22Rv1 (cell line): ENCODE results near the gene KRT12.

Experiments
- H3K27ac ChIP-seq: fragments of 450-650 bp; 2 replicates; pipeline ENCODE4 v1.5.1; 2017
- ZFX ChIP-seq: fragments of 450-650 bp; IDR thresholded peaks from 2 replicates; pipeline ENCODE4 v1.6.1; 2017; ENCODE audit warnings: antibody characterized with exemption, borderline replicate concordance
- TF ChIP-seq, protein P1 (sequence below): fragments of 450-650 bp; IDR thresholded peaks from 2 replicates; pipeline ENCODE4 v1.5.1; 2017; ENCODE audit warnings: mild to moderate bottlenecking

KRT12 gene

GRCh38 chr17:40857535-40857934, 9.5 kb downstream of the KRT12 start:
- no peak overlapping the region for H3K27ac ChIP-seq
- TF ChIP-seq ZFX: no peak
- TF ChIP-seq, protein P1, sequence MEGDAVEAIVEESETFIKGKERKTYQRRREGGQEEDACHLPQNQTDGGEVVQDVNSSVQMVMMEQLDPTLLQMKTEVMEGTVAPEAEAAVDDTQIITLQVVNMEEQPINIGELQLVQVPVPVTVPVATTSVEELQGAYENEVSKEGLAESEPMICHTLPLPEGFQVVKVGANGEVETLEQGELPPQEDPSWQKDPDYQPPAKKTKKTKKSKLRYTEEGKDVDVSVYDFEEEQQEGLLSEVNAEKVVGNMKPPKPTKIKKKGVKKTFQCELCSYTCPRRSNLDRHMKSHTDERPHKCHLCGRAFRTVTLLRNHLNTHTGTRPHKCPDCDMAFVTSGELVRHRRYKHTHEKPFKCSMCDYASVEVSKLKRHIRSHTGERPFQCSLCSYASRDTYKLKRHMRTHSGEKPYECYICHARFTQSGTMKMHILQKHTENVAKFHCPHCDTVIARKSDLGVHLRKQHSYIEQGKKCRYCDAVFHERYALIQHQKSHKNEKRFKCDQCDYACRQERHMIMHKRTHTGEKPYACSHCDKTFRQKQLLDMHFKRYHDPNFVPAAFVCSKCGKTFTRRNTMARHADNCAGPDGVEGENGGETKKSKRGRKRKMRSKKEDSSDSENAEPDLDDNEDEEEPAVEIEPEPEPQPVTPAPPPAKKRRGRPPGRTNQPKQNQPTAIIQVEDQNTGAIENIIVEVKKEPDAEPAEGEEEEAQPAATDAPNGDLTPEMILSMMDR: no peak

GRCh38 chr17:40854175-40854814, 12.7 kb downstream of the KRT12 start:
- H3K27ac ChIP-seq: no peak overlapping the region
- no peak for TF ChIP-seq ZFX

- no peak overlapping the region for H3K27ac ChIP-seq
- TF ChIP-seq, protein P1: no peak
- TF ChIP-seq ZFX: no peak
Observed at GRCh38 chr17:40852364-40852763, 14.7 kb downstream of the KRT12 start.

DNA sequence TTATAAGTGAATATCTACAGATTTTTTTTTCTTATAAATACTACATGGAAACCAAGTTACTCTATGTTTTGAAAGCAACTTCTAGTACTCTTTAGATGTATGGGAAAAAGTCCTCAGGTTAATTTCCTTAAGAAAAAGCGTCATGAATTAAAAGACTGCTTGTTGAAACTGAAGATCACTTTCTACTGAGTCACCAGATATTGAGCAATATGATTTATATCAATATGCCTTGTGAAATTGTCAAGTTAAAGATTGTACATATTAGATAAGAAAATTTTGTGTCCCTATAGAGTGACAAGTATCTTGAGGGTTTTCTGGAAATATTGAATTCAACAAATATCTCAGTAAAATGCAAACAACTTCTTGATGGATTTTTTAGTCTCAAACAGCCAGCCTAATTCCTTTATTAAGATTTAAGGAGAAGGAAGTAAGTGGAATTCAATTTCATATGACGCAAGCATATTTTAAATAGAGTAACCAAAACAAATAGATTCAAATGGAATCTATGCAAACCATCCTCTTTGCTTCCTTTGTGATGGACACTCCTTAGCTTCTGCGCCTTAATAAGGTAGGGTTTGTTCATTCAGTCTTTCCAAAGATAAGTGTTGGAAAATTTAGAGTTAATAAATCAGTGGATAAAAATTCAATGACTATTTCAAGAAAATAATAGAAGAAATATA, 16.6 kb downstream of the KRT12 start:
- TF ChIP-seq ZFX: no peak
- TF ChIP-seq, protein P1: no peak
- no peak overlapping the region for H3K27ac ChIP-seq

- no peak overlapping the region for H3K27ac ChIP-seq
- TF ChIP-seq ZFX: no peak
- TF ChIP-seq, protein P1: no peak
Observed at GRCh38 chr17:40849723-40850122, 17.3 kb downstream of the KRT12 start.

- no peak overlapping the region for H3K27ac ChIP-seq
- TF ChIP-seq ZFX: no peak
- TF ChIP-seq, protein P1: no peak
Observed at GRCh38 chr17:40848583-40849235, 18.3 kb downstream of the KRT12 start.

DNA sequence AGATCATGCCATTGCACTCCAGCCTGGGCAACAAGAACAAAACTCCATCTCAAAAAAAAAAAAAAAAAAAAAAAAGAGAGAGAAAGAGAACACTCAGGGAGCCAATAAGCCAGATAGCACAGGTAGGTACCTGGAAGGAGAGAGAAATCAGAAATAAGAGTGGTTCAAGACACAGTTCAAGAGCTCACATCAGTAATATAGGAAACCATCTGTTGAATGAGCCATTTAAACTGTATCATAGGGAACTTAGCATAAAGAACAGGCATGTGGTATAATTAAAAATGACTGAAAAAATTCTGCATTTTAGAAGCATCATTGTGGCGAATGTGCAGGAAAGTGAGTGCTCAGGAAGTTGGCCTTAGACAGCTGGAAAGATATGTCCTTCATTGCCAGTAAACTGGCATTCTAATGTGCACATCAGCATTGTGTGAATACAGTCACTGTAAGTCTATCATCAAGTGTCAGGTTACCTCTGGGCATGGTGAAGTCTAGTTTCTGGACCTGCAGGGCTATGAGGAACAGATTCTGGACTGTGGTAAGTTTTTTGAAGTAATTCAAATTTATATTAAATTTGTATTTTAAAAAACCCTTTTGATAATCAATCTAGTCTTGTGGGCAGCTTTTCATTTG, 20.4 kb downstream of the KRT12 start:
- TF ChIP-seq ZFX: no peak
- TF ChIP-seq, protein P1: no peak
- no peak overlapping the region for H3K27ac ChIP-seq
